Choroid plexus epithelial cell (primary cell): ENCODE results near the gene ADCK1.
A peak's percentile ranks its signal among the peaks of the same experiment; 100 is the strongest.

Experiments used
- DNase-seq: peaks from one replicate; pipeline ENCODE4 v3.0.0-alpha.2; 2010; ENCODE audit warnings: low read depth
- H3K4me3 ChIP-seq: 2 replicates; pipeline ENCODE4 v1.5.1; 2011; ENCODE audit warnings: low read depth, mild to moderate bottlenecking, control low read depth, low read length, moderate library complexity
- CTCF ChIP-seq: conservative IDR thresholded peaks from 2 replicates; pipeline ENCODE4 v1.5.1; 2011; ENCODE audit warnings: low read depth, mild to moderate bottlenecking, control low read depth, inconsistent platforms, low read length, moderate library complexity

ADCK1 gene

GRCh38 chr14:77965050-77965449, 165.1 kb downstream of the ADCK1 start:
- no peak for DNase-seq
- no peak for TF ChIP-seq CTCF

GRCh38 chr14:77965919-77966435, 166.1 kb downstream of the ADCK1 start:
- TF ChIP-seq CTCF = no peak
- peak overlapping the region; percentile 39 for H3K4me3 ChIP-seq
- peak; percentile 44 for DNase-seq

More at GRCh38 chr14:77965050-77965449, 165.1 kb downstream of the ADCK1 start:
- H3K4me3 ChIP-seq = no peak overlapping the region

GRCh38 chr14:77967110-77967509, 167.2 kb downstream of the ADCK1 start:
- no peak overlapping the region for H3K4me3 ChIP-seq
- TF ChIP-seq CTCF = no peak
- DNase-seq = no peak

- no peak for DNase-seq
- no peak overlapping the region for H3K4me3 ChIP-seq
- no peak for TF ChIP-seq CTCF
These were observed 170.7 kb downstream of the ADCK1 start for GRCh38 chr14:77970646-77971045.

GRCh38 chr14:77973246-77973645, 173.3 kb downstream of the ADCK1 start:
- H3K4me3 ChIP-seq = no peak overlapping the region
- no peak for DNase-seq
- no peak for TF ChIP-seq CTCF

- DNase-seq = no peak
- TF ChIP-seq CTCF = no peak
- H3K4me3 ChIP-seq = no peak overlapping the region
These were observed 176.7 kb downstream of the ADCK1 start for GRCh38 chr14:77976591-77976990.

- no peak overlapping the region for H3K4me3 ChIP-seq
- DNase-seq = no peak
- TF ChIP-seq CTCF = no peak
These were observed 179.3 kb downstream of the ADCK1 start for GRCh38 chr14:77979171-77979570.
